H1 (cell line): Measurements from ENCODE around the gene WDR45. TPM values are rescaled to one million over a fixed set of nuclear protein-coding genes. Genes with fewer than 3 reads are reported as not detected.

Experiments used
- KDM1A ChIP-seq: fragments of 200-600, 300-600 bp; sonication (generic); IDR thresholded peaks from 2 replicates; pipeline ENCODE4 v1.7.1; 2016; ENCODE audit warnings: mild to moderate bottlenecking, low read length, borderline replicate concordance
- NANOG ChIP-seq: IDR thresholded peaks from 2 replicates; pipeline ENCODE4 v1.6.1; 2011; ENCODE audit warnings: low read length, low read depth, mild to moderate bottlenecking, inconsistent platforms; ENCODE audit not compliant: insufficient read depth, poor library complexity, severe bottlenecking
- PHF8 ChIP-seq: fragments of 200-600 bp; sonication (generic); conservative IDR thresholded peaks from 2 replicates; pipeline ENCODE4 v1.7.1; 2012; ENCODE audit warnings: low read depth, mild to moderate bottlenecking, inconsistent platforms, low read length, moderate library complexity
- POLR2A ChIP-seq, 2 experiments: IDR thresholded peaks; 1 replicate in 1 of 2; 2 replicates in 1 of 2; pipeline ENCODE4 v1.6.1; 2011; ENCODE audit warnings: low read depth in 2 of 2, low read length in 2 of 2, mild to moderate bottlenecking in 2 of 2; ENCODE audit errors: control extremely low read depth in 1 of 2
- RBBP5 ChIP-seq: IDR thresholded peaks from 2 replicates; pipeline ENCODE4 v1.7.1; 2012; ENCODE audit warnings: low read depth, mild to moderate bottlenecking, inconsistent platforms, low read length, moderate library complexity, borderline replicate concordance
- RNF2 ChIP-seq: fragments of 200-900, 300-1000 bp; sonication (generic); IDR thresholded peaks from 2 replicates; pipeline ENCODE4 v1.7.1; 2016; ENCODE audit warnings: borderline replicate concordance, low read depth, mild to moderate bottlenecking, antibody characterized with exemption, low read length; ENCODE audit not compliant: poor library complexity, severe bottlenecking; ENCODE audit errors: missing control alignments
- polyA plus RNA-seq, 7 experiments: library from polyadenylated mRNA; depleted of rRNA in 3 of 7; stranded (reverse) in 5 of 7; unstranded in 2 of 7; fragments of >200 nt in 5 of 7; fragments of 200-250 nt in 2 of 7; gene quantifications; 1 replicate in 5 of 7; 2 replicates in 1 of 7; 4 replicates in 1 of 7; pipeline versions ENCODE4 v1.2.1 to v1.2.3, GENCODE V29; 2011 to 2013; ENCODE audit warnings: missing spikeins in 2 of 7, mixed read lengths in 2 of 7
- total RNA-seq: library from RNA; stranded (reverse); fragmentation: NEBNext Ultra II Directional; extraction: Animal tissue kit (Norgen Biotek cat#: 25700); gene quantifications from 2 replicates; pipeline ENCODE4 v1.2.1, GENCODE V29; 2021

The WDR45 gene
- total and polyA plus RNA-seq, 2 of the 8 experiments (the other 6 are each of a cell fraction or from before 2014, with no cell fraction given): 27.9 to 49.7 TPM

DNA sequence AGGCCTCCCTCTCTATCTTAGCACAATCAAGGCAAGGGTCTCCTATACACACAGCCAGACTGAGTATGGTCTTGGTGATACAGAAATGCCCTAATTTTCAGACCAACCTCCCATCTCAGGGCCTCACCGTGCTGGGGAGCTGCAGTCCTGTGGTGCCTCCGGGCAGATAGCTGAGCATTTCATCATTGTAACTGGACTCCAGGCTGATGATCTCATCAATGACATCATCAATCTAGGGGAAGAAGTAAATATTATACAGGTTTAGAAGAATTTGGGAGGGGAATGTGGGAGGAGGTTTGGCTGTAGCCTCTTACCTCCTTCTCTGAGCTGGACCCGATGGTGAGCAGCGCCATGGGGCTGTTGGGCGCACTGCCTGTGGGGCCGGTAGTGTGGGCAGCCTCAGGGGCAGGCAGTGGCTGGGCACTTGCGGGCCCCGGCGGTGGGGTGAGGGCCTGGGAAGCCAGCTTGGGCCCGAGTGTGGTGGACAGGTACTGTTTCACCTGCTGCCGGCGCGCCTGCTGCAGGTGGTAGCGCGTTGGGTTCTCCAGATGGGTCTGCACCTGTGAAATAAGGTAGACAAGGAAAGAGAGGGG is 41.7 kb downstream of the WDR45 start (continued):
- TF ChIP-seq POLR2A (IDR thresholded peaks at IDR 0.05; ENCODE audit: control extremely low read depth in 1 of 2, low read depth in 2 of 2, low read length in 2 of 2): no peak
- no peak for TF ChIP-seq NANOG
- no peak for TF ChIP-seq KDM1A
- no peak for TF ChIP-seq PHF8
- TF ChIP-seq RNF2: no peak
- TF ChIP-seq RBBP5: no peak
